MM.1S (cell line): ENCODE data around the gene MTA3.

ENCODE experiments used
- CTCF ChIP-seq: fragments of 300-600 bp; sonication (generic); IDR thresholded peaks from 2 replicates; pipeline ENCODE4 v1.5.1; 2016; ENCODE audit warnings: antibody characterized with exemption, low read length, mixed read lengths
- EZH2 ChIP-seq: fragments of 300-600 bp; sonication (generic); optimal IDR thresholded peaks from 2 replicates; pipeline ENCODE3; 2017; ENCODE audit warnings: low read depth, mild to moderate bottlenecking, antibody characterized with exemption, low read length, mixed read lengths

- TF ChIP-seq CTCF (no peak), EZH2 (no peak)
These were observed 17.3 kb downstream of the MTA3 start for GRCh38 chr2:42585779-42586178.
